Stimulated activated CD4-positive, alpha-beta T cell treated with anti-CD3 and anti-CD28 coated beads, Interleukin-2, amount 100 ng/mL, for 4 hours (primary cell): ENCODE data around the gene CBX3.
"Not testable (repeated sequence)": the region's sequence is repeated elsewhere in the genome, so short reads cannot be mapped to it uniquely, and the experiment has no call there.

Experiments
- DNase-seq: peaks from one replicate; pipeline ENCODE4 v3.0.0-alpha.2; 2020; ENCODE audit warnings: low read depth

CBX3 gene

GRCh38 chr7:26188206-26188956 lies 13.2 kb upstream of the CBX3 start:
- no peak for DNase-seq

- no peak for DNase-seq
These were observed 12.5 kb upstream of the CBX3 start for GRCh38 chr7:26188957-26189541.

- no peak for DNase-seq
These were observed 11.8 kb upstream of the CBX3 start for GRCh38 chr7:26189697-26190096.

DNA sequence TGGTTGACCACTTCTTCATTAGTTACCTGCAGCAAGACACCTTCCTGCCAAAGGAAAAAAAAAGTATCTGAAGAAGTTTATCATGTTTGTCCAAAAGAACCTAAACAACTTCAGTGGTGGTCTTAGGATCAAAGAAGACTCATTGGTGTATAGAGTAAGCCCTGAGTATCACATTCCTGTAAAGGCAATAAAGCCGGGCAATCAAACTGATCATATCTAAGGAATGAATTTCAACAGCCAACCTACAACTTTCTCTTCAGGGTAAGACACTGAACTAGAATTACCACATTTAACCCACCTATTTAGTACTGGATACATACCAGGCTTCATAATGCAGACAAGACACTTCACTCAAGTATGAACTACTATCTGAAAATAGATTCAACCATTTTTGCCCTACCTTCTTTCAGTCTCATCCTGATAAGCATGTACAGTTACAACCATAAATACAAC lies 11.1 kb upstream of the CBX3 start:
- no peak for DNase-seq

GRCh38 chr7:26191233-26191973 lies 10.1 kb upstream of the CBX3 start:
- DNase-seq: no peak

DNA sequence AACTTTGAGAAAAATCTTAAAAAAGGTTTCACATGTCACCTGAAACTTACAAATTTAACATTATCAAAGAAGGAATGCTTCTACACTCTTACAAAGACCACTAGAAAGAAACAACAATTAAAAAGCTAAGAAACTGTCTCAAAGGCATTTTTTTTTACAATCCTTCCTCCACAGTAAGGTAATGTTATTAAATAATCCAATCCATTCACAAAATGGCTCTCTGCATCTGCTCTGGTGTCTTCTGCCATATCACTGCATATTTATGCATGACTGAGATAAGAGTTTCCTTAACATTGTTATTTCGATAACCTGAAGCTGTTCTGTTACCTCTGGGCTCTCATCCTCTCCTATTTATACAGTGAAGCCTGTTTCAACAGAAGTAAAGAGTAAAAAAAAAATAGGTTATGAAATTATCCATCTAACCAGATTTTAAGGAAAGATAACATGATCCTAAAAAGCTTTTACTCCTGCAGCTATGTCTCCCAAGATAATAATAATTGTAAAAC lies 9.5 kb upstream of the CBX3 start:
- no peak for DNase-seq

DNA sequence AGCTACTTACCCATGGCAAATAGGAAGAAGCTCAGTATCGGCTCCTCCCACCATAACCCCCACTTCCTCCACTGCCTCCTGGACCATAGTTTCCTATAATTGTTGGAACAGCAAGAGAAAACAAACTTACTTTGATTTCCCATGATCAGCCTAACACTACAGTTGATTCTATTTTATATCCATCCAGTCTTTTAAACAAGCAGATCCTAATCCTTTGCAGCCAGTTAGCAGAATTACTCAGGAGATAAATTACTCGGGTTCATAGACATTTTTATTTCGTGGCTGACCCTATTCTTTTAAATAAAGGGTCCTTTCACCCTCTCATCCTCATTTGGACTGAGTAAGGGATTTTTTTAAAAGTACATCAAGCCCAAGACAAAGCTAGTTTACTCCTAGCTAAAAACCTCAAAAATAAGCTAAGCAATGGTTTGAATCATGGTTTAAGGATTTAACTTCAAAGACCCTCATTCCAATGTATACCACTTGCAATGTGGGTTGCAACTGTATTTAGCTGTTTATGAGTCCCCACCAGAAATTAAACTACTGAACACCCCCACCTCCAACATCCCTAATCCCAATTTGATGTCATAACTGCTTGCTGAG lies 9.0 kb upstream of the CBX3 start:
- DNase-seq: no peak

- DNase-seq: no peak
These were observed 7.9 kb upstream of the CBX3 start for GRCh38 chr7:26193432-26194207.

DNA sequence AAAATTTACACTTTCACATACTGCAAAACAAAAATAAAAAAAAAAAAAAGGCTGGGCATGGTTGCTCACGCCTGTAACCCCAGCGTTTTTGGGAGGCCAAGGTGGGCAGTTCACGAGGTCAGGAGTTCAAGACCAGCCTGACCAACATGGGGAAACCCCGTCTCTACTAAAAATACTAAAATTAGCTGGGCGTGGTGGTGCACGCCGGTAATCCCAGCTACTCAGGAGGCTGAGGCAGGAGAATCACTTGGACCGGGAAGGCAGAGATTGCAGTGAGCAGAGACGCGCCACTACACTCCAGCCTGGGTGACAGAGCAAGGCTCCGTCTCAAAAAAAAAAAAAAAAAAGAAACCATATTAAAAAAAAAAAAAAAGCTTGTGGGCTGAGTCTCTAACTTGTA lies 6.8 kb upstream of the CBX3 start:
- DNase-seq: not testable (repeated sequence)

- no peak for DNase-seq
These were observed 6.4 kb upstream of the CBX3 start for GRCh38 chr7:26195182-26195581.

DNA sequence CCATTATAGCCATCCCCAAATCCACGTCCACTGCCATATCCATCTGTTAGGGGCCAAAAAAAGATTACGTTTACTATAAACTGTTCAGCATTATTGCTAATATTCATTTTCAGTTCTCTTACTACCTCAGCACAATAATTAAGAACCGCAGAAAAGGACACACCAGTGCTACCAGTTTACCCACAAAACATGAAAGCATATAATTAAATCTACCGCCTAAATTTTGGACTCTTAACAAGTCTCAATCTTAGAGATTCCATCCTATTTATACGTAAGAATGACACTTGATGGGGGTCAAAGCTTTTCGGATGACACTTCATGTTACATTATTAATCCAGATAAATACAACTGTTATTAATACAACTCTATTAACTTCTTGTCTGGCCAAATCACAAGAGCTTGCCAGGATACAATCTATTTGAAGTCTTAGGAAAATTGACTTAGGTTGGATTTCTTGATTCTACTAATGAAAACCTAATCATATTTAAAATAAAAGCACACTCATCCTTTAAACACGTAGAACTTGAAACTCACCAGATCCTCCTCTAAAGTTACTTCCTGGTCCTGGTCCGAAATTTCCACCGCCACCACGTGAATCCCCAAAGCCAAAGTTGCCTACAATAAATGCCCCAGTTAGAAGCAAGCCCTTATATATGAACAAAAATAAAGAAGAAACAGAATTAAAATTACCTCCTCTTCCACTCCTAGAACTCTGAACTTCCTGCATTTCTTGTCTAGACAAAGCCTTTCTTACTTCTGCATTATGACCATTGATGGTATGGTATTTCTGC lies 5.5 kb upstream of the CBX3 start:
- DNase-seq: no peak

- no peak for DNase-seq
These were observed 4.1 kb upstream of the CBX3 start for GRCh38 chr7:26197153-26198115.

DNA sequence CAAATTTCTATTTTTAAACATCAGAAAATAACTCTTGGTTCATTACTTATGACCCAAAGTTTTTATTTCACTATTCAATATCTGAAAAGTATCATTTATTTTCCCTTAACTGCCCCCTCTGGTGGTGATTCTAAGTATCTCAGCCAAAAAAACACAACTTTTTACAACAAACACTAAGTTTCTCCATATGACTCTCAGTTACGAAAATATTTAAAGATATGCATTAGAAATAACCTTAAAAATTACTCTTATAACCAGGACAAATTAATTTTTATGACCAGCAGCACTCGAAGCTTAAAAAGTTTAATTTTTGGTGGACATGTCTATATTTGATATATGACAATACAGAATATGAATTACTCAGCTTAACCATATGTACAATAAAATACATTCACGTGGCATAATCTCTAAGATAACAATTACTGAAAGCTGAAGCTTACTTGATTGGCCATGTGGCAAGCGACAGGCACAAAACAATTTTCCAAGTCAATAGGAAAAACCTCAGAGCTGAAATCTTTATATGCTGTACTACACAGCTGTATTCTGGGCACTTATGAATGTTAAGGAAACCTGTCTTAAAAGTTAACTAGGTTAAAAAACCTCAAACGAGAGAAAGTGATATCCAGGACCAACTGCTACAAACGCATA lies 3.3 kb upstream of the CBX3 start:
- no peak for DNase-seq

- no peak for DNase-seq
These were observed 2.8 kb upstream of the CBX3 start for GRCh38 chr7:26198781-26199169.

DNA sequence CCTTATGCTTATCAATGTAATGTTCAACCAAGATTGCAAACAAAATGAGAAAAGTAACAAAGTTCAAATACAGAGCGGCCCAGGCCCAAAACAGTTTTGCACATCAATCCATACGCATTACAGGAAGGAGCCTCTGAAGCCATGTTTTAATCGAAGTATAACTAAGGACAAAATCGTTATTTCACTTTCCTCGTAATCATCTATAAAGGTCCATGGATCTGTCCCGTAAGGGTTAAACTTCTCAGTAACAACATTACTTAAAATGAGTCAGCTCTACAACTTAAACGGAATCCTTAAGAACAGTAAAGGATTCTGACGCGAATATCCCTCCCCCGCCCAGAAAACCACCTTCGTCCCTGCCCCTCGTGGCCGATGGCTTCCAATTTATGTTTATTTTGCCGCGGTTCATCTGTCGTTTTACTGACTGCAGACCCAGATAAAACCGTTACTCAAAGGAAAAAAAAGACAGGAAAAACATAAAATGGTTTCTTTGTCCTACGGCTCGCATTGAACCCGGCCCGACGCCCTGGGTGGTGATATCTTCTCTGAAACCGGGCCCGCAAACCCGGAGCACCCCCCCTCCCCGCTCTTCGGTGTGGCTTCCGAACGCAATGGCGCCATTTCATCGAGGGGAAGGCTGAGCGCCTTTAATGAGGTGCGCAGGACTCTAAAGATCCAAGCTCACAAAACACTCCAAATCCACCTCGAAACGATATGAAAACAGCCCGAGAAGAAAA lies 2.1 kb upstream of the CBX3 start:
- peak; percentile 54 for DNase-seq

DNA sequence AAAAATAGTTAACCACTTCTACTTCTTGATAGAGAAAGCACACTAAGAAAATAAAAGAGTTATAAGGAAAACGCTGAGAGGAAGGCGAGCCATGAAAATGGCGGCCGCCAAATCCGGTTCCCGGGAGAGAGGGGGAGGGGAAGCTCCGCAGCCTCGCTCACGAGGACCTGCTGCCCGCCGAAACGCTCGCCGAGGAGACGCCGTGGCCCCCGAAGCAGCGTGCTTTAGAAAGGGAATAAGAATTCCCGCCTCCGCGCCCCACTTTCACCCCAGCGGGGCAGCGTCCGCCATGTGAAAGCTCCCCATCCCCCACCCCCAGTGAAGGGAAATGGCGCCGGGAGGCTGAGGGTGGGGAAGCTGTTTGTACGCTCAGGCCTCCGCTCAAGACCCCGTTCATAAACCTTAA lies 1.5 kb upstream of the CBX3 start:
- peak; percentile 66 for DNase-seq

- peak; percentile 96 for DNase-seq
These were observed 900 bp upstream of the CBX3 start, which contains the start of gene HNRNPA2B1 for GRCh38 chr7:26200444-26201246. Gene HNRNPA2B1, minus strand, starts transcription at chr7:26200746. Its CDS starts 169 bp downstream, at chr7:26200577.
